Stimulated activated CD4-positive, alpha-beta T cell treated with anti-CD3 and anti-CD28 coated beads, Interleukin-15, amount 100 ng/mL, for 1 hour (primary cell): ENCODE results near the gene SAMD13.

Experiments
- DNase-seq, 2 donors: peaks; one replicate each; pipeline ENCODE4 v3.0.0-alpha.2; 2020; ENCODE audit warnings: low read depth in 1 of 2, low spot score in 1 of 2

Gene SAMD13

GRCh38 chr1:84370831-84371394 is 69.4 kb downstream of the SAMD13 start:
- no peak for DNase-seq

- DNase-seq, result no peak
These were observed 72.1 kb downstream of the SAMD13 start for GRCh38 chr1:84373436-84374141.

DNA sequence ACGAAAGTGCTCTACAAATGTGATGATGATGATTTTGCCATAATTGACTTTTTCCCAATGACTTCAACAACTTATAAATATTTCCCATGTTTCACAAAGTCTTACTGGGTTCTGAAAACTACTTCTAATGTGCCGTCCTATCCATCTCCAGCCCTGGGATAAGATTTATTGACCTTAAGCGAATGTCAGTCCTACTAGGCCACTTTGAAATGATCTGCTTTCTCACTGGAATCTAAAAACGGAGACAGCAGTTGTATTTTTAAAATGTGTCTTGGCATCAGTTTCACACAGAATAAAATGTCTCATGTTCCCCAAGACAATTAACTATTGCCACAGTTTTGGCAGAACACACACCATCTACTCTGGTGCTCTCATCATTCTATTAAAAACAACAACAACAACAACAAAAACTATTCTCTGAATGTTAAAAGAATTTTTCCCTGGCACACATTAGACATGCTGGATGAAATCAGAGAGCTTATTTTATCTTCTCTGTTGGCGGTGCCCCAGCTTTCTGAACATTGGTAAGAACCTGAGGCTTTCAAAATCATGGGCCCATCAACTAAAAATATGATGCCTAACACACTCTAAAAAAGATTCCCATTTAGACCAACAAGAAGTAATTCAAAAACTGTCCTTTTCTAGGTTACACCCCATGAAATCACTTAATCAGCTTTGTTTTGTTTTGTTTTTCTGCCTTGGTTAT is 73.6 kb downstream of the SAMD13 start:
- DNase-seq, result no peak

DNA sequence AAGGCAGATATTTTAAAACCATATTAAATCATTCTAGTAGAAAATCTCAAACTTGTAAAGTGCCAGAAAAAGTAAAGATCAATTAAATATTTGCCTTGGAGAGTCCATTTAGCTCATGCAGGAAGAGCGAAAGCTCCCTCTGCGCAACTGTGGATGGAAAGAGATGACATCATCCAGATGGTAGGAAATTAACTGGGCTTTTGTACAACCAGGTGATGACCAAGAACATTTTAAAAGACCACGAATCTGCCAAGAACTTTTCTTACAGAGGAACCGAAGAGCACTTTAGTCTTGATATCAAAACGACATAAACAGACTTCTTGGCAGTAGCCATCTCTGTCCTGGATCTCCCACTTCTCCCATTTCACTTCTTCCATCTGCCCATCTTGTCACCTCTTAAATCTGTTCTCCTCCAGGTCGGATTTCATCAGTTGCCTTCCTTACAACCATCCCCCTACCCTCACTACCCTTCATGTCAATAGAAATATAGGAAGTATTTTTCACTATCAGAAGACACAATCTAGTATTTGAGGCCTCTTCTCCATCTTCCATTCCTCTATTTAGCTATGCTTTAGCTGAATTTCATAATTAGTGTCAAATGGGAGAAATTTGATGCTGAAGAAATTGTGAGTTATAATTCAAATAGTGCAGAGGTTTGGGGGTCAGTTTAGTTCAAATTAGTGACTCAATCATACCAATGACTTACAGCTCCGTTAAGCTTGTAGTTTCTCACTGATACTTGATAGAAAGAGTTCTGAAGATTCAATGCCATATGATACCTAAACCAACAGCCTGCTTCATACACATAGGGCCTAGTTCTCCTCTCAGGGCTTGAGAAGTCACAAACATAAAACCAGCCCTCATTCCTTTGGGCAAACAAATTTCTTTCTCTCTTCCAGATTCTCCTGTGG is 74.7 kb downstream of the SAMD13 start:
- DNase-seq, result no peak

GRCh38 chr1:84377480-84378095 is 76.1 kb downstream of the SAMD13 start:
- no peak for DNase-seq

DNA sequence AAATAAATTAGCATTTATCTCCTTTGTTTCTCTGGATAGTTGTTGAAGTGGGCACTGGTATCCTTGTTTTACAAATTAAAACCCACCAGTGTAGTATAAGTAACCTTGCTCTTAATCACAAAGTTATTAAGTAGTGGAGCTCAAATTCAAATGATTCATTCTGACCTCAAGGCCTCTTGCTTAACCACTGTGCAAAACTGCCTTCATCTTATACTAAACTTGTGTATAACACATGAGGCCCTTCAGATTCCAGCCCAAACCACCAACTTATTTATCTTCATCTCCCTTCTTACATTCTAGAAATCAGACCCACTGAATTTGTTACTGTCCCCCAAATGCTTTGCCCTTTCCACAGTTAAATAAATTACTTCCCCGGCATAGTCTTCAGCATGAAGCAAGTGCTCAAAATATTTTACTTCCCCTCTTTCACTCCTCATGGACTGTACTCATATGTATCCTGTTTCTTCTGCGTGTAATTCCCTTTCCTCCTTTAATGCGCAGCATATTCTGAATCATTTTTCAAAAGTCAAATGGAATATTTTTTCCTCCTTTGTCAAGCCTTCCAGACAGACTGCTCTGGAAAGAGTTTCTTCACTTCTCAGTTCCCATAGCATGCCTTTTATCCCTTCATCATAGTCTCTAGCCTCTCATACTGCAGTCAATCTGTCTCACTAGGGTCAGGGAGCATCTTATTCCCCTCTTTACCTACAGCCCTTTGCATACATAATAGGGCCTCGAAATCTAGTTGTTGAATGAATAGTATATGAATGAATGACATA is 77.8 kb downstream of the SAMD13 start:
- DNase-seq, result no peak

DNA sequence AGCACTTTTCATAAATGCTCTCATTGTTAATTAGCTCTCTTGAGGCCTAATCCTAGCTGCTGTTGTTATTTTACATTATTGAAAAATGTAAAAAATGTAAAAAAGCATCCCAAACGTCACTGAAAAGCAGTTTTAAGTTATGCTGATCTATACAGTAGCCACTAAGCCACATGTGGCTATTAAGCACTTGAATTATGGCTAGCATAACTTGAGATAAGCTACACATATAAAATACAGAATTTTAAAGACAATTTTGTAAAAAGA is 78.3 kb downstream of the SAMD13 start:
- no peak for DNase-seq

- DNase-seq, result no peak
These were observed 80.6 kb downstream of the SAMD13 start for GRCh38 chr1:84382127-84382526.

GRCh38 chr1:84385347-84385746 is 83.8 kb downstream of the SAMD13 start:
- DNase-seq, result no peak

GRCh38 chr1:84386716-84387479 is 85.4 kb downstream of the SAMD13 start:
- DNase-seq, result no peak

- no peak for DNase-seq
These were observed 86.1 kb downstream of the SAMD13 start for GRCh38 chr1:84387480-84388163.

GRCh38 chr1:84390226-84390625 is 88.7 kb downstream of the SAMD13 start:
- no peak for DNase-seq

- DNase-seq, result no peak
These were observed 97.0 kb downstream of the SAMD13 start, which contains the start of gene DNASE2B for GRCh38 chr1:84398175-84399155. DNASE2B (plus strand) TSS chr1:84398484; CDS start chr1:84398565, 81 bp downstream.
